K562 (cell line): Measurements from ENCODE around the gene RALGAPA2. TPM values are rescaled to one million over a fixed set of nuclear protein-coding genes. Genes with fewer than 3 reads are reported as not detected.

ENCODE experiments used
- ATAC-seq: fragments of 200-7000 bp; cut with Tn5 transposase; 3 replicates; pipeline ENCODE4 v1.9.1; 2020; ENCODE audit warnings: moderate library complexity
- BruUV-seq: library from RNA; stranded (reverse); fragments of 400-500 nt; replicated peaks from 2 replicates; lab custom pipeline; 2021; lab: Mats Ljungman, UMichigan
- CTCF ChIA-PET: fragments of 300-600 bp; formaldehyde crosslinking; extraction: SDS; loops from one replicate; lab custom pipeline; 2021; ENCODE audit warnings: low intra/inter-chr PET ratio; lab: Yijun Ruan, JAX
- POLR2A ChIA-PET: fragments of 300-600, 350-650 bp; sonication (Branson Sonifier 250); formaldehyde crosslinking; extraction: SDS; loops from one replicate; lab custom pipeline; 2021; ENCODE audit warnings: antibody characterized with exemption, inconsistent platforms; lab: Yijun Ruan, JAX
- DNase-seq, 4 experiments: peaks; one replicate each; pipeline versions ENCODE4 v3.0.0 to v3.0.0-alpha.2; 2011 to 2018; ENCODE audit warnings: low spot score in 3 of 4, mixed read lengths in 3 of 4; ENCODE audit errors: extremely low read depth in 1 of 4
- FAIRE-seq: peaks from 2 replicates; lab custom pipeline; 2011; peaks lifted over from hg19 to GRCh38; lab: Jason Lieb, UNC
- H2AFZ ChIP-seq: 2 replicates; pipeline ENCODE4 v1.6.0; 2011; ENCODE audit warnings: low read depth, low read length, control low read depth, inconsistent platforms
- H3K27ac ChIP-seq: fragments of 200-600 bp; 3 replicates; pipeline ENCODE4 v1.8.0; 2011; ENCODE audit warnings: low read depth, mild to moderate bottlenecking, control low read depth, inconsistent platforms, low read length, moderate library complexity, mixed read lengths; ENCODE audit errors: extremely low read depth
- H3K27me3 ChIP-seq, 2 experiments: fragments of 300-600 bp in 1 of 2; 2 replicates in 1 of 2; 3 replicates in 1 of 2; pipeline versions ENCODE4 v1.6.0 to v1.8.0; 2011; ENCODE audit warnings: inconsistent platforms in 2 of 2, low read length in 2 of 2, mild to moderate bottlenecking in 1 of 2, mixed read lengths in 1 of 2, moderate library complexity in 1 of 2; ENCODE audit not compliant: control insufficient read depth in 2 of 2, insufficient read depth in 2 of 2
- H3K36me3 ChIP-seq: fragments of 300-600 bp; 3 replicates; pipeline ENCODE4 v1.8.0; 2011; ENCODE audit warnings: mild to moderate bottlenecking, low read length, inconsistent platforms; ENCODE audit not compliant: control insufficient read depth, insufficient read depth
- H3K4me1 ChIP-seq, 2 experiments: fragments of 200-600 bp in 1 of 2; replicated peaks in 1 of 2; 2 replicates in 1 of 2; 3 replicates in 1 of 2; pipeline versions ENCODE4 v1.5.1 to v1.8.0; 2011; ENCODE audit warnings: inconsistent platforms in 2 of 2, low read length in 2 of 2, mild to moderate bottlenecking in 1 of 2, mixed read lengths in 1 of 2, moderate library complexity in 1 of 2; ENCODE audit not compliant: control insufficient read depth in 2 of 2, insufficient read depth in 2 of 2
- H3K4me2 ChIP-seq: 2 replicates; pipeline ENCODE4 v1.6.1; 2011; ENCODE audit warnings: low read length, control low read depth, inconsistent platforms, mixed read lengths; ENCODE audit not compliant: insufficient read depth
- H3K4me3 ChIP-seq: fragments of 200-600 bp; sonication (generic), shearing (Covaris generic); 2 replicates; pipeline ENCODE4 v1.5.1; 2016; ENCODE audit warnings: control low read depth, inconsistent platforms
- H3K79me2 ChIP-seq: fragments of 200-600 bp; 3 replicates; pipeline ENCODE4 v1.8.0; 2011; ENCODE audit warnings: low read length, inconsistent platforms; ENCODE audit not compliant: control insufficient read depth, insufficient read depth
- H3K9ac ChIP-seq, 2 experiments: 2 replicates each; pipeline versions ENCODE4 v1.6.0 to v1.6.1; 2011; ENCODE audit warnings: low read depth in 2 of 2, low read length in 2 of 2, control low read depth in 1 of 2, inconsistent platforms in 1 of 2, mild to moderate bottlenecking in 1 of 2, mixed read lengths in 1 of 2; ENCODE audit not compliant: insufficient read depth in 1 of 2
- H3K9me1 ChIP-seq: one replicate; pipeline ENCODE4 v1.6.0; 2011; ENCODE audit warnings: inconsistent platforms, mild to moderate bottlenecking, low read length, moderate library complexity; ENCODE audit not compliant: control insufficient read depth, insufficient read depth
- H3K9me3 ChIP-seq: replicated peaks from 2 replicates; pipeline ENCODE4 v1.5.1; 2011; ENCODE audit warnings: low read depth, low read length, inconsistent platforms; ENCODE audit not compliant: control insufficient read depth, insufficient read depth
- H4K20me1 ChIP-seq: replicated peaks from 2 replicates; pipeline ENCODE4 v1.6.1; 2011; ENCODE audit warnings: low read length, inconsistent platforms, mixed read lengths; ENCODE audit not compliant: control insufficient read depth, insufficient read depth
- ATF7 ChIP-seq: fragments of 450-650 bp; IDR thresholded peaks from 2 replicates; pipeline ENCODE4 v1.7.1; 2014; ENCODE audit warnings: mild to moderate bottlenecking, moderate library complexity
- EWSR1 ChIP-seq: fragments of 450-650 bp; IDR thresholded peaks from 2 replicates; pipeline ENCODE4 v1.6.1; 2018; ENCODE audit warnings: borderline replicate concordance, mild to moderate bottlenecking, low read depth, moderate library complexity; ENCODE audit not compliant: partially characterized antibody
- PURB ChIP-seq: sonication (generic); formaldehyde crosslinking; IDR thresholded peaks from 2 replicates; pipeline ENCODE4 v1.9.0; 2021; ENCODE audit warnings: low read depth, mild to moderate bottlenecking, missing genetic modification reagents
- STAT5B ChIP-seq: fragments of 250-450 bp; sonication (Bioruptor Pico); IDR thresholded peaks from 2 replicates; pipeline ENCODE4 v1.8.0; 2021; ENCODE audit warnings: mild to moderate bottlenecking, inconsistent platforms
- TBP ChIP-seq: optimal IDR thresholded peaks from 2 replicates; pipeline ENCODE3; 2011; ENCODE audit warnings: low read depth, low read length, improper control_type of control experiment
- ZNF143 ChIP-seq: sonication (generic); formaldehyde crosslinking; IDR thresholded peaks from 2 replicates; pipeline ENCODE4 v1.9.0; 2022; ENCODE audit warnings: mild to moderate bottlenecking, missing genetic modification reagents
- ZNF274 ChIP-seq: IDR thresholded peaks from 2 replicates; pipeline ENCODE4 v1.6.1; 2011; ENCODE audit warnings: low read depth, mild to moderate bottlenecking, low read length, moderate library complexity, borderline replicate concordance
- WGBS: fragments of 100-300 bp; shearing (Covaris generic); methylation state at CpG from one replicate; pipeline ENCODE4 v1.1.6; 2016; ENCODE audit warnings: low coverage, mixed read lengths; ENCODE audit not compliant: insufficient coverage; ENCODE audit errors: missing lambda C conversion rate; 5-methylcytosine and 5-hydroxymethylcytosine counted together
- in situ Hi-C: fragments of 300-500 bp; cut with MboI; formaldehyde crosslinking; loops from 4 replicates; pipeline ENCODE4 v1.15.0; 2018; ENCODE audit warnings: inconsistent platforms, mixed read lengths
- intact Hi-C: fragments of 100-400 bp; cut with micrococcal nuclease; formaldehyde crosslinking; loops from 2 replicates; pipeline ENCODE4 v1.14.2; 2022
- polyA plus RNA-seq, 8 experiments: library from polyadenylated mRNA; depleted of rRNA in 4 of 8; stranded (reverse) in 5 of 8; unstranded in 3 of 8; fragments of >200 nt; fragmentation: Nextera tagmentation in 2 of 8; fragmentation: Illumina TruSeq in 1 of 8; extraction: Ambion mirVana in 2 of 8; extraction: Trizol in 1 of 8; gene quantifications; 2 replicates each; pipeline versions ENCODE4 v1.2.1 to v1.2.3, GENCODE V29; 2011 to 2014; ENCODE audit warnings: inconsistent platforms in 1 of 8, missing spikeins in 1 of 8
- total RNA-seq, 7 experiments: library from RNA; depleted of rRNA in 6 of 7; stranded (reverse); fragments of >200 nt in 6 of 7; fragmentation: Illumina TruSeq in 2 of 7; extraction: Trizol in 2 of 7; gene quantifications; 2 replicates each; pipeline versions ENCODE4 v1.2.1 to v1.2.3, GENCODE V29; 2011 to 2021; ENCODE audit warnings: low replicate concordance in 1 of 7
- TF ChIP-seq, protein P1 (sequence below), 2 experiments: fragments of 450-650 bp in 1 of 2; sonication (generic) in 1 of 2; formaldehyde crosslinking in 1 of 2; IDR thresholded peaks in 1 of 2; conservative IDR thresholded peaks in 1 of 2; 2 replicates each; pipeline versions ENCODE4 v1.6.1 to v1.8.1; 2016 to 2023; ENCODE audit warnings: mild to moderate bottlenecking in 2 of 2, moderate library complexity in 2 of 2, inconsistent platforms in 1 of 2, missing genetic modification reagents in 1 of 2
- TF ChIP-seq, protein P2 (sequence below): fragments of 250-450 bp; sonication (Bioruptor Pico); IDR thresholded peaks from 2 replicates; pipeline ENCODE4 v1.8.0; 2021; ENCODE audit warnings: mild to moderate bottlenecking, moderate library complexity

Gene RALGAPA2
- total and polyA plus RNA-seq, 9 of the 15 experiments (the other 6 are each of a cell fraction or from before 2014, with no cell fraction given), result 0.35 to 2.7 (median 1.4) TPM

DNA sequence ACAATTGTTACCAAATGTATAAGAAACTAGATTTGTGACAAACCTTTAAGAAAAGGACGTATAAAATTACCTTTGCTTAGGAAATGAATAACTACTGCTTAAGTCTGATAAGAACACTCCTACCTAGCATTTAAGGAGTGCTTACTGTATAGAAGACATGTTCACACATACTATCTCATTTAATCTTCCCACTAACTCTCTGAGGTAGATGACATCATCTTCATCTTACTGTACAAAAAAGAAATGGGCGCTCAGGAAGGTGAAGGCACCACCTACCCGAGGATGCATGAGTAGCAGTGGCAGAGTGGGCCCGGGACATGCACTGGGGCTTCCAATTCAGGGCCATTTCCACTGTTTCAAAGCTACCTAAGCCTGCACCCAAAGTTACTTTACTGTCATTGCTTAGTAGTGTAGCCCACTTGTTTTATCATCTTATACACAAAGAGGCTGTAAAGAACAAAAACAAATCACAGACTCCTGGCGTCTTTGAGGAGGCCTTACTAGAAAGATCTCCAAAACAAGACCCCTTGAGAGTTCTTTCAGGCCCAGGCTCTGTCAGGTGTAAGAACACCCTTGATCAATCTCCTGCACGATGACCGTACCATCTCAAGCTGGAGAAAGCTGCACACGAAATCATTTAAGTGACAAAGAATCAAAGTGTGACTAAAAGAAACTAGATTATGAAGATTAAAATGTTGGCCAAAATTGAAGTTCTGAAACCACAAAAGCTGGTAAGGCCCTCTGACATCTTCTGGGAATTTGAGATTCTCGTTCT, 216.5 kb downstream of the RALGAPA2 start:
- Histone ChIP-seq H3K4me2 (no peak overlapping the region), H3K27me3 (no peaks in the 10 kb centered on the region), H3K9me3 (no peaks in the 10 kb centered on the region), H3K27ac (no peak overlapping the region), H2AFZ (no peak overlapping the region), H3K9ac (no peak overlapping the region), H3K9me1 (no peaks in the 10 kb centered on the region), H3K4me3 (no peak overlapping the region), H3K79me2 (no peaks in the 10 kb centered on the region), H4K20me1 (no peaks in the 10 kb centered on the region), H3K36me3 (no peaks in the 10 kb centered on the region), H3K4me1 (no peaks in the 10 kb centered on the region)
- in situ Hi-C loops (no loop called here), intact Hi-C loops (no loop called here)
- FAIRE-seq (no peak), ATAC-seq (no peak), DNase-seq (no peak)
- CTCF ChIA-PET, result no interaction called here
- 18% methylated on average over 8 of the region's 9 CpGs for WGBS
- POLR2A ChIA-PET, result no interaction called here
- no TSS peak for BruUV-seq
- TF ChIP-seq, protein P1, sequence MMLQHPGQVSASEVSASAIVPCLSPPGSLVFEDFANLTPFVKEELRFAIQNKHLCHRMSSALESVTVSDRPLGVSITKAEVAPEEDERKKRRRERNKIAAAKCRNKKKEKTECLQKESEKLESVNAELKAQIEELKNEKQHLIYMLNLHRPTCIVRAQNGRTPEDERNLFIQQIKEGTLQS (IDR thresholded peaks at IDR 0.05), result 0 out of 2 replicates have a peak, but pooled peaks have one; percentile 34
- TF ChIP-seq, protein P1 (CRISPR knock-in tag; conservative IDR thresholded peaks at IDR 0.05), result no peak
- TF ChIP-seq PURB (CRISPR knock-in tag), result no peak

DNA sequence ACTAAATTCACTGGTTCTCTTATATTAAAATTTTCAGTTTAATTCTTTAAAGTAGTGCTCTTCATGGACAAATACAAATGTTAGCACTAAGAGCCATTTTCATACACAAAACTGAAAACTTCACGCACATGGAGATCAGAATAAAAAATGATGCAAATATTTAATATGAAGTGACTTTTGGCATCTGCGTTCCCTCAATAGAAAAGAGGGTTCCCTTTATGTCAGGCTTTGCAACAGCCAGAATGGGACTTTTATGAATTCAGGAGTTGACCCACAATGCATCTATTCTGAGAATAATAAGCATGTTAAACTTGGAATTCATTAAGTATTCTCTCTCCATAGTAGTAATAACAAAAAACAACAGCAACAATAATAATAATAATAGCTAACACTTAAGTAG, 218.7 kb downstream of the RALGAPA2 start:
- no TSS peak for BruUV-seq
- in situ Hi-C loops (no loop called here), intact Hi-C loops (no loop called here)
- no peak overlapping the region for H3K4me3 ChIP-seq
- H3K27ac ChIP-seq, result no peak overlapping the region
- no peak overlapping the region for H3K4me2 ChIP-seq
- no peaks in the 10 kb centered on the region for H3K9me3 ChIP-seq
- 34% methylated on average over 2 of the region's 2 CpGs for WGBS
- CTCF ChIA-PET, result no interaction called here
- no peak for TF ChIP-seq ZNF143 (CRISPR knock-in tag)
- TF ChIP-seq, protein P2, sequence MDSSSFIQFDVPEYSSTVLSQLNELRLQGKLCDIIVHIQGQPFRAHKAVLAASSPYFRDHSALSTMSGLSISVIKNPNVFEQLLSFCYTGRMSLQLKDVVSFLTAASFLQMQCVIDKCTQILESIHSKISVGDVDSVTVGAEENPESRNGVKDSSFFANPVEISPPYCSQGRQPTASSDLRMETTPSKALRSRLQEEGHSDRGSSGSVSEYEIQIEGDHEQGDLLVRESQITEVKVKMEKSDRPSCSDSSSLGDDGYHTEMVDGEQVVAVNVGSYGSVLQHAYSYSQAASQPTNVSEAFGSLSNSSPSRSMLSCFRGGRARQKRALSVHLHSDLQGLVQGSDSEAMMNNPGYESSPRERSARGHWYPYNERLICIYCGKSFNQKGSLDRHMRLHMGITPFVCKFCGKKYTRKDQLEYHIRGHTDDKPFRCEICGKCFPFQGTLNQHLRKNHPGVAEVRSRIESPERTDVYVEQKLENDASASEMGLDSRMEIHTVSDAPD (CRISPR knock-in tag), result no peak
- TF ChIP-seq ATF7, result no peak
- TF ChIP-seq ZNF274, result no peak
- TF ChIP-seq STAT5B, result no peak
- TF ChIP-seq EWSR1, result no peak
- no peak for TF ChIP-seq TBP
- H3K4me1 ChIP-seq, result no peaks in the 10 kb centered on the region
- H3K27me3 ChIP-seq, result no peaks in the 10 kb centered on the region
- H3K9me1 ChIP-seq, result no peaks in the 10 kb centered on the region
- no peaks in the 10 kb centered on the region for H4K20me1 ChIP-seq
- no peaks in the 10 kb centered on the region for H3K79me2 ChIP-seq
- DNase-seq, result no peak
- no peaks in the 10 kb centered on the region for H3K36me3 ChIP-seq
- POLR2A ChIA-PET, result no interaction called here
- ATAC-seq, result no peak
- no peak overlapping the region for H3K9ac ChIP-seq
- FAIRE-seq, result no peak
- no peak overlapping the region for H2AFZ ChIP-seq
